Sigmoid colon (tissue), 7 donors: Measurements from ENCODE around the gene FYB1. TPM values are rescaled to one million over a fixed set of nuclear protein-coding genes. Genes with fewer than 3 reads are reported as not detected.

Experiments used
- DNase-seq: peaks from one replicate; pipeline ENCODE4 v3.0.0-alpha.2; 2019
- H3K27ac ChIP-seq, 4 donors: fragments of 200-600 bp; sonication (generic); one replicate each; pipeline ENCODE4 v1.5.1; 2016 to 2019; ENCODE audit warnings: mild to moderate bottlenecking in 1 of 4
- H3K27me3 ChIP-seq, 3 donors: fragments of 200-600 bp; sonication (generic); one replicate each; pipeline ENCODE4 v1.5.1; 2019; ENCODE audit warnings: mild to moderate bottlenecking in 1 of 3
- H3K36me3 ChIP-seq, 4 donors: fragments of 200-600 bp; sonication (generic); one replicate each; pipeline ENCODE4 v1.5.1; 2016 to 2019
- H3K4me1 ChIP-seq, 4 donors: fragments of 200-600 bp; sonication (generic); one replicate each; pipeline ENCODE4 v1.5.1; 2017 to 2019
- H3K4me3 ChIP-seq, 4 donors: fragments of 200-600 bp; sonication (generic); one replicate each; pipeline ENCODE4 v1.5.1; 2017 to 2019; ENCODE audit warnings: mild to moderate bottlenecking in 2 of 4, moderate library complexity in 1 of 4
- H3K9me3 ChIP-seq, 4 donors: fragments of 200-600 bp in 3 of 4; sonication (generic) in 3 of 4; one replicate each; pipeline versions ENCODE4 v1.5.1 to v1.6.1; 2013 to 2019
- EP300 ChIP-seq, 4 donors: sonication (generic); formaldehyde crosslinking; IDR thresholded peaks; one replicate each; pipeline ENCODE4 v1.6.1; 2017; ENCODE audit warnings: antibody characterized with exemption in 4 of 4
- POLR2A ChIP-seq, 2 donors: fragments of 450-650 bp; IDR thresholded peaks; one replicate each; pipeline ENCODE4 v1.6.1; 2016; ENCODE audit warnings: antibody characterized with exemption in 2 of 2, mild to moderate bottlenecking in 2 of 2, moderate library complexity in 2 of 2
- POLR2AphosphoS5 ChIP-seq, 4 donors: sonication (generic); formaldehyde crosslinking; IDR thresholded peaks; one replicate each; pipeline ENCODE4 v1.6.1; 2017; ENCODE audit warnings: antibody characterized with exemption in 4 of 4
- WGBS, 2 donors: extraction: QIAGEN DNeasy Blood & Tissue Kit; methylation state at CpG; one replicate each; pipeline ENCODE4 v1.1.7; 2013; 5-methylcytosine and 5-hydroxymethylcytosine counted together
- intact Hi-C: fragments of 100-400 bp; cut with DNase I; formaldehyde crosslinking; loops from one replicate; pipeline ENCODE4 v1.15.1; 2023
- polyA plus RNA-seq, 3 donors: library from polyadenylated mRNA; stranded (reverse); fragments of 200-250 nt; gene quantifications; one replicate each; pipeline ENCODE4 v1.2.3, GENCODE V29; 2013
- total RNA-seq, 4 donors: library from RNA; depleted of rRNA; stranded (reverse); fragments of >200 nt; gene quantifications; one replicate each; pipeline ENCODE4 v1.1.0, GENCODE V29; 2016
- TF ChIP-seq, protein P1 (sequence below), 4 experiments: fragments of 450-650 bp in 3 of 4; fragments of 200-600 bp in 1 of 4; IDR thresholded peaks; one replicate each; pipeline ENCODE4 v1.5.1; 2016 to 2019; ENCODE audit warnings: antibody characterized with exemption in 4 of 4, mild to moderate bottlenecking in 3 of 4, moderate library complexity in 2 of 4
- donor health status: healthy with polysubstance abuse.
- donor health status: Bipolar disorder and iron deficiency.
- donor health status: healthy.

FYB1 gene
- total and polyA plus RNA-seq, 7 donors: 2.8 to 18.2 (median 11.1) TPM

DNA sequence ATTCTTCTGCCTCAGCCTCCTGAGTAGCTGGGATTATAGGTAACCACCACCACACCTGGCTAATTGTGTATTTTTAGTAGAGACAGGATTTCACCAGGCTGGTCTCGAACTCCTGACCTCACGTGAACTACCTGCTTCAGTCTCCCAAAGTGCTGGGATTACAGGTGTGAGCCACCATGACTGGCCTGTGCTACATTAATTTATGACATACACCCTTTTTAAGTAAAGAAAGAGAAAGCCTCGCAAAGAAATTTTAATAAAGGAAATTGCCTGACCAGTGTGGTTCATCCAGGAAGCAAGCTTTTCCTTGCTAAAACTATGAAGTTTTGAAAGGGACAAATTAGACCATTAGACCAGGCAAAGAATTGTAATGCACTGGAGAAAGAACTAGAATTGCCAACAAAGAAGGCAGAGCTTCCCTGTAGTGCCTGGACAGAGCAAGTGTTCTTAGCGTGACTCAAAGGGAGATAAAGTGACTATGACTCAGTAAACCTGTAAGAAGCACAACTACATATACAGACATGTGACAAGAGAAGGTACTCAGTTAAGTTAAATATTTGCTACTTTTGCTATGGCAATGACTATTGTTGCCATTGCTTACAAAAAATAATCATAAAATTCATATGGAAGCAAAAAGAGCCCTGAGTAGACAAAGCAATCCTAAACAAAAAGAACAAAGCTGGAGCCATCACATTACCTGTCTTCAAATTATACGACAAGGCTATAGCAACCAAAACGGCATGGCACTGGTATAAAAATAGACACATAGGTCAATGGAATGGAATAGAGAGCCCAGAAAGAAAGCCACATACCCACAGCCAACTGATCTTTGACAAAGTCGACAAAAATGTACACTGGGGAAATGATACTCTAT lies 54.6 kb downstream of the FYB1 start:
- DNase-seq: no peak
- intact Hi-C loops: no loop called here
- no peak overlapping the region for H3K27ac ChIP-seq
- no peak for TF ChIP-seq EP300 (IDR thresholded peaks at IDR 0.05)
- TF ChIP-seq, protein P1, sequence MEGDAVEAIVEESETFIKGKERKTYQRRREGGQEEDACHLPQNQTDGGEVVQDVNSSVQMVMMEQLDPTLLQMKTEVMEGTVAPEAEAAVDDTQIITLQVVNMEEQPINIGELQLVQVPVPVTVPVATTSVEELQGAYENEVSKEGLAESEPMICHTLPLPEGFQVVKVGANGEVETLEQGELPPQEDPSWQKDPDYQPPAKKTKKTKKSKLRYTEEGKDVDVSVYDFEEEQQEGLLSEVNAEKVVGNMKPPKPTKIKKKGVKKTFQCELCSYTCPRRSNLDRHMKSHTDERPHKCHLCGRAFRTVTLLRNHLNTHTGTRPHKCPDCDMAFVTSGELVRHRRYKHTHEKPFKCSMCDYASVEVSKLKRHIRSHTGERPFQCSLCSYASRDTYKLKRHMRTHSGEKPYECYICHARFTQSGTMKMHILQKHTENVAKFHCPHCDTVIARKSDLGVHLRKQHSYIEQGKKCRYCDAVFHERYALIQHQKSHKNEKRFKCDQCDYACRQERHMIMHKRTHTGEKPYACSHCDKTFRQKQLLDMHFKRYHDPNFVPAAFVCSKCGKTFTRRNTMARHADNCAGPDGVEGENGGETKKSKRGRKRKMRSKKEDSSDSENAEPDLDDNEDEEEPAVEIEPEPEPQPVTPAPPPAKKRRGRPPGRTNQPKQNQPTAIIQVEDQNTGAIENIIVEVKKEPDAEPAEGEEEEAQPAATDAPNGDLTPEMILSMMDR (IDR thresholded peaks at IDR 0.05): no peak
- TF ChIP-seq POLR2A (IDR thresholded peaks at IDR 0.05): no peak
- TF ChIP-seq POLR2AphosphoS5 (IDR thresholded peaks at IDR 0.05): no peak
- H3K4me3 ChIP-seq: no peak overlapping the region
- H3K36me3 ChIP-seq: no peaks in the 10 kb centered on the region
- no peaks in the 10 kb centered on the region for H3K27me3 ChIP-seq
- WGBS, 2 donors: 57 to 74% methylated on average over 7 of the region's 7 CpGs
- H3K9me3 ChIP-seq: no peaks in the 10 kb centered on the region
- no peaks in the 10 kb centered on the region for H3K4me1 ChIP-seq

DNA sequence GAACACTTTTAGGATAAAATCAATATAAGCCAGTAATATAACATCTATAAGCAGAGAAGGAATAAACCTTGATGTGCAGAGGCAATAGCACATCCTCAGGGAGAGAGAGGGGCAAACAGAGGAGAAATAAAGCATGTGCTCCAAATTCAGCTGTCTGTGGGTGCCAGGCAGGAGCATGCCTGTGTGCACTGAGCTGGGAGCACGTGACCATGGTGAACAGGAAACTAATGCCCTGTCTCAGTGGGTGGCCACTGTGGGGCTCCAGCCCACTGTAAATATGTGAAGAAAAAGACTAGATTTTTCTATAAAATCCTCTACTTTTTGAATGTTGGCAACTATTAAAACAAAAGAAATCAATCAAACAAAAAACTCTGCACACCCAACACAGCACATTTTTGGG lies 55.3 kb downstream of the FYB1 start:
- no peak for TF ChIP-seq EP300 (IDR thresholded peaks at IDR 0.05)
- TF ChIP-seq, protein P1 (IDR thresholded peaks at IDR 0.05): no peak
- no peak for TF ChIP-seq POLR2A (IDR thresholded peaks at IDR 0.05)
- TF ChIP-seq POLR2AphosphoS5 (IDR thresholded peaks at IDR 0.05): no peak
- no peak overlapping the region for H3K27ac ChIP-seq
- no peaks in the 10 kb centered on the region for H3K27me3 ChIP-seq
- H3K9me3 ChIP-seq: no peaks in the 10 kb centered on the region
- no peak for DNase-seq
- H3K36me3 ChIP-seq: no peaks in the 10 kb centered on the region
- H3K4me3 ChIP-seq: no peak overlapping the region
- WGBS, 2 donors: 34 to 61% methylated on average over 1 of the region's 1 CpG
- no peaks in the 10 kb centered on the region for H3K4me1 ChIP-seq
- intact Hi-C loops: no loop called here

DNA sequence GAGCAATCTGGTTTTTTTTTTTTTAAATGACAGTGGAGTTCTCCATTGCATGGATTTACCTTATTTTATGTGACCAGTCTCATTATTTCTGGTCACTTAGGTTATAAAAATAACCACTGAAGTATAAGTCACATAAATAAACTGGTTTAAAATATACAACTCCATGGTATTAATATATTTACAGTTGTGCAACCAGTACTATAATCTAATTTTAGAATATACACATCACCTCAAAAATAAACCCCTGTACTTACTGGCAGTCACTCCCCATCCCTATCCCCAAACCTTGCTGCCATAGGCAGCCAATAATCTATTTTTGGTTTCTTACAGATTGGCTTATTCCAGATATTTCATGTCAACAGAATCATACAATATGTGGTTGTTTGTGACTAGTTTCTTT lies 57.8 kb downstream of the FYB1 start:
- Histone ChIP-seq H3K27me3 (no peaks in the 10 kb centered on the region), H3K27ac (no peak overlapping the region), H3K9me3 (no peaks in the 10 kb centered on the region), H3K4me1 (peaks cover 0 to 6% (median 0%) of the 10 kb centered on the region in 4 donors), H3K4me3 (no peak overlapping the region), H3K36me3 (no peaks in the 10 kb centered on the region)
- TF ChIP-seq POLR2A (IDR thresholded peaks at IDR 0.05) (no peak), EP300 (IDR thresholded peaks at IDR 0.05) (no peak), POLR2AphosphoS5 (IDR thresholded peaks at IDR 0.05) (no peak)
- TF ChIP-seq, protein P1 (IDR thresholded peaks at IDR 0.05): no peak
- DNase-seq: no peak
- intact Hi-C loops: no loop called here

DNA sequence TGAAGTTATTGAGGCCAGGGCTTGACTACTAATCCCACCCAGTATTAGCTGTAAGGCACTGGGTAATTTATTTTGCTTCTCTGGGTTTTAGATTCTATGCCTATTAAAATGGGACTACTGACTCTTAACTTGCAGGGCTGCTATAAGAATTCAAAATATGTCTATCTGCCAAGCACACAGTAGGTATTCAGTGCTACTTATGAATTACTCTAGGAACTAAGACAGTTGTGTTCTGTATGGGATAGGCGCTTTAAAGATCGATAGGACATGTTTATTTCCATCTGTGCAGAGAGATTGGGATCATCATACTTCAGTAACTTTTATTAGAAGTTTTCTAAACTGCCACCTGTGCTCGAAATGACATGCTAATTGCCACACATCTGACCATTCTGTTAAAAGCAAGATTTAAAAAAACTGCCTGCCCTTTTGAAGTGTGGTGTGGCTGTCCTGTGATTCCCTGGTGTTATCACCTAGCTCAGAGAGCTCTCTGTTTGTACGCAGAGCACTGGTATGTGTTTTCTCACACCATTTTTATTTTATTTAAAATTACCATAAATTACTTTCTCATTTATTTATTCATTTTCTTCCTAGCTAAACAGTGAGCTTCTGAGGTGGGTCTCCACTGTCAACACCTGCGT lies 58.7 kb downstream of the FYB1 start:
- Histone ChIP-seq H3K36me3 (no peaks in the 10 kb centered on the region), H3K4me3 (no peak overlapping the region), H3K4me1 (peaks cover 0 to 6% (median 0%) of the 10 kb centered on the region in 4 donors), H3K27ac (no peak overlapping the region), H3K9me3 (no peaks in the 10 kb centered on the region), H3K27me3 (no peaks in the 10 kb centered on the region)
- WGBS, 2 donors: 59 to 62% methylated on average over 5 of the region's 5 CpGs
- TF ChIP-seq POLR2AphosphoS5 (IDR thresholded peaks at IDR 0.05): no peak
- intact Hi-C loops: no loop called here
- no peak for DNase-seq

DNA sequence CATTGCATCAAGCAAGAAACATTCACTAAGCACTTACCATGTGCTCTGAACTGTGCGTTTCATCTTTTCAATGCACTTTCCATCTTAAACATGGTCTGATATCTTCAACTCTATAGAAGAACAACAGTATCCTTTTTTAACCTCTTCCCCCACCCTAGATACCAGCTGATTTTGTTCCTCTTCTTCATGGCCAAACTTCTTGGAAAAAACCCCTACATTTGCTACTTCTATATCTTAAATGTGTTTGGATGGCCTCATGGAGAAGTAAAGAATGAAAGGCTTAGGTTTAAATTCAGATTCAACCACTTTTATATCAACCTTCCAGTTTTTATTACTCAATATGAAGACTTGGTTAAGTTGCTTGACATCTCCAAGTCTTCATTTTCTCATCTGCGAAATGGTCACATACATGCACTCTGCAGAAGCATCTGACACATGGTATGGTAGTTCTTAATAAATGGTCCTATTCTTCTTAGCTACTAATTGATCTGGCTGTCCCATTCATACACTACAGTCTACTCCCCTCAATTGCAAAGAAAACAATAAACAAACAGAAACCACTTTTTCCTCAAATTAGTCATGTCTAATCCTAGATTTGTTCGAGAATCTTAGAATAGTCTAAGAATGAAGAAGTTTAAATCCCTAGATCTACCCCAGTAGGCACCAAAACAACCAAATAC lies 59.4 kb downstream of the FYB1 start:
- Histone ChIP-seq H3K9me3 (no peaks in the 10 kb centered on the region), H3K27ac (no peak overlapping the region), H3K36me3 (no peaks in the 10 kb centered on the region), H3K4me3 (no peak overlapping the region), H3K4me1 (peaks cover 0 to 6% (median 0%) of the 10 kb centered on the region in 4 donors), H3K27me3 (no peaks in the 10 kb centered on the region)
- intact Hi-C loops: no loop called here
- no peak for DNase-seq
- TF ChIP-seq POLR2AphosphoS5 (IDR thresholded peaks at IDR 0.05) (no peak), POLR2A (IDR thresholded peaks at IDR 0.05) (no peak), EP300 (IDR thresholded peaks at IDR 0.05) (no peak)
- TF ChIP-seq, protein P1 (IDR thresholded peaks at IDR 0.05): no peak
- WGBS, 2 donors: 86 to 87% methylated on average over 3 of the region's 3 CpGs
